HG03342 (cell line): ENCODE measurements around the gene SLC13A4.
"Not testable (repeated sequence)": the region's sequence is repeated elsewhere in the genome, so short reads cannot be mapped to it uniquely, and the experiment has no call there.

Experiments used
- ATAC-seq: cut with Tn5 transposase; IDR thresholded peaks from one replicate; pipeline ENCODE4 v1.9.1; 2021; ENCODE audit warnings: mild to moderate bottlenecking, moderate library complexity; ENCODE audit not compliant: unreplicated experiment

Gene SLC13A4

GRCh38 chr7:135753616-135754413, 25.8 kb upstream of the SLC13A4 start:
- no peak for ATAC-seq

DNA sequence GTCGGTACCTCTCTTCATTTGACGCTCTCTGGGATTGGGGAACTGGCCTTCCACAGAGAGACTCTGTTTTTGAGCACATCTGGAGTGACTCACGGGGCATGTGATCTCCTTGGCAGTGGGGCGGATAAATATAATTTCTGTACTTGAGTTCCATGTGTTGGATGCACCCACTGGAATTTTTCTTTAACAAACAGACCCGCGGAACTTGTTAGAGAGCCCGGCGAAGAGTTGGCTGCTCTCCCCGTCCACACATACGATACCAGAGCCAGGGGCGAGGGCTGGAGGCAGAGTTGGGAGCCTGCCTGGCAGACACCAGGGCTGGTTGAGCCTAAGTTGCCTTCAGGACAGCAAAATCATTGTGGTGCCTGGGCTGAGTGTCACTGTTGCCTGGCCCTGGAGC, 20.8 kb upstream of the SLC13A4 start, which contains the start of gene FAM180A:
FAM180A (minus strand) TSS at position 44 of the 400 bp plus-strand sequence. CDS start 233 bp downstream, outside the sequence.
- ATAC-seq = no peak

GRCh38 chr7:135747366-135747765, 19.4 kb upstream of the SLC13A4 start:
- ATAC-seq = no peak

DNA sequence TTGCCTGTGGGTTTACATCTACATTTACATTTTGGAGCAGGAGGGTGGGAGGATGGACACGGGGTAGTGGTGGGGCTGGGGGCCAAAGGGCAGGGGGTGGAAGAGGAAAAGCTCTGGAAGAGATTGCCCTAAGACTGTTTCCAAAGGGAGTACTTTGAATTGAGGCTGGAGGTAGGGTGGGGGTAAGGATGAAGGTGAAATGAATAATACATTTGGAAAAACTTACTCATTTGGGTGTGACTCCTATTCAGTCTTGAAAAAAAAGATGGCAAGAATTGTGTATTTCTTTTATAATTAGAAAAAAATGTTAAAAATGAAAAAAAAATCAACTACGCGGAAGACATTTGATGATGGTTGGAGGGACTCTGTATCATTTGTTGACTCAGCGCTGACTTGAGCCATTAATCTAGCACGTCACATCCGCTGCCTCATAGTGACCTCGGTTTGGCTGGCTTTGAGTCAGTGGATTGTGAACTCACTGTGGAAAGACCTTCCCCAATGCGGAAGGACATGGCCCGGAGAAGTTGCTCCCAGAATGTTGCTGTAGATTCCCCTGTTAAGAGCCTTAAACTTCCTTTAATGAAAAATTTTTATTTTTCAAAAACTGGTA, 17.8 kb upstream of the SLC13A4 start:
- ATAC-seq = no peak

- no peak for ATAC-seq
Observed at GRCh38 chr7:135744938-135745702, 17.1 kb upstream of the SLC13A4 start.

DNA sequence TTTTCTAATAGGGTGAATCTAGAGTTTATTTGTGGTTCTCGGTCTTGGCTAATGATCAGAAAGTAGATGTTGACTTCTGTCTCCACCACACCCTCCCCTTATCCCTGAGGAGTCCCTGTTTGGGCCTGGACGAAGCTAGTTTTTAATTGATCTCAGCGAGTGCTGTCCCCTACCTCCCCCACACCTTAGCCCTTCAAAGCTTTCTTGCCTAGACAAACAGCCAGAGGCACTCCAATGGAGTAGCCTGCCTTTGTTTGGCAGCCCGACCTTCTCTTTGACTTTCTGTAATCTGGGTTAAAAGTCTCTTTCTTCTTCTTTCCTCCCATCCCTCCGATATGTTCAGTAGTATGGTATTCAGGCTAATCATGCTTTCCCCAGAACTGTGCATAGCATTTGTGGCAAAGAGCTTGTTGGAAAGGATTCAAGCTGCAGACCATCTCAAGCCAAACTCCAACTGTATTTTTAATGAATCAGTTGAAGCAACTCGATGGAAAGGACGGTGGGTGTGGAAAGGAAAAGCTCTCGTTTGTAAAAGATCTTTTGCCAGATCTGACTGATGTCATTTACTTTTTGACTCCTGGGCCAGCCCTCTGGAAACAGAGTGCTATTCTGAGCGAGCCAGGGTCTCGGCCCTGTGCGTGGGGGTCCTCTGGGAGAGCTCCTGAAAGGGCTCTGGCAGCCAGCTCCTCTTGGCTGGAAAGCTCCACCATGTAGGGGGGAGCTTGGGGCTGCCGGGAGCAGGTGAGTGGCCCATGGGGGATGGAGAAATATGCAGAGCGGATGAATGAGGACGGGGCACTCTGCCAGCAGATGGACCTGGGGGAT, 16.1 kb upstream of the SLC13A4 start:
- ATAC-seq = no peak

DNA sequence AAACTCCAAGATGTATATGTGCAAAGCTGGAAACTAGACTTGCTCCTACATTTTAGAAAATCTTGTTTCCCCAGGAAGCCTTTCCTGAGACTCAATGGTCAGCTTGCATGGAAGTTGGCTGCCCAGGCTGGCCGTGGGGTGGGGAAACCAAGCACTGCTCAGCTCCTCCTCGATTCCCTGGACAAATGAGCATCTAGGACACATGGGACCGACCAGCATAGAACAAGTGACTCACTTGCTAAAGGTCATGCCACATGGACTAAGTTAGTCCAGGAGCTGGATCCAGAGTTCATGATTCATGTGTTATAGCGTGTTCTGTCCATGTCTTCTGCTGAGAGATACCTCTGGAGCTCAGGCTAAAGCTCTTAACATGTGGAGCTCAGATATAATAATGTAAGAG, 14.4 kb upstream of the SLC13A4 start:
- ATAC-seq = no peak

DNA sequence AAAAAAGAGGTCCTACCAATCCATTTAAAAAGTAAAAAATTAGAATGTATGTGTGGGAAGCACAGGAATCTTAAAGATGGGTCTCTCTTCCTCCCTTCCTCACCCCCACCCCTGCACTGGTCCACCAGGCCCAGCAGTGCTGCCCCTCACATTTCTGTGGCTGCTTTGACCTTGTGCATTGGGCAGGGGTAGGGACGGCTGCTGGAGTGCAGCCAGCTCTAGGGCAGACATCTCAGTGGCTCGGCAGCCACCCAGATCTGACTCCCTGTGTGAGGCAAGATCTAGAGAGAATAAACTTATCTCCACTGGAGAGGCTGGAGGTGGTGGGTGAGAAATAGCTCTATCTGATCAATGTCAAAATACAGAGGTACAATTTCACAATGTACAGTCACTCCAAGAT, 13.9 kb upstream of the SLC13A4 start:
- ATAC-seq = no peak

GRCh38 chr7:135740889-135741288, 12.9 kb upstream of the SLC13A4 start:
- no peak for ATAC-seq

DNA sequence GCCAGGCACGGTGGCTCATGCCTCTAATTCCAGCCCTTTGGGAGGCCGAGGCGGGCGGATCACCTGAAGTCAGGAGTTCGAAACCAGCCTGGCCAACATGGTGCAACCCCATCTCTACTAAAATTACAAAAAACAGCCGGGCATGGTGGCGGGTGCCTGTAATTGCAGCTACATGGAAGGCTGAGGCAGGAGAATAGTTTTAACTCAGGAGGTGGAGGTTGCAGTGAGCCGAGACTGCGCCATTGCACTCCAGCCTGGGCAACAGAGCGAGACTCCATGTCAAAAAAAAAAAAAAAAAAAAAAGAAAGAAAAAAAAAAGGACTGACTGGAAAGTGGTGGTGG, 9.3 kb upstream of the SLC13A4 start:
- not testable (repeated sequence) for ATAC-seq

- no peak for ATAC-seq
Observed at GRCh38 chr7:135736586-135737305, 8.8 kb upstream of the SLC13A4 start.

DNA sequence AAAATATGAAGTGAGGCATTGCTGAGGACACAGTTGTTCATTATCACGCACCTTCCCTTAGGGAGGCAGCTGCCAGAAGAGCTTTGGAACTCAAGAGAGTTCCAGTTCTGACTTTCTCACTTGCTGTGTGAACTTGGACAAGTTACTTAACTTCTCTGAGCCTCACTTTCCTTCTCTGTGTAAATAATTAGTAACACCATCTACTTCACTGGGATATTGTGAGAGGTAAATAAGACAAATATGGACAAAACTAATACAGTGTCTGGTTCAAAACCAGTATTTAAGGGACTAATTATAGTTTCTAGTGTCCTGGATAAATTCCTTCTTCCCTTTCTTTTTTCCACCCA, 6.3 kb upstream of the SLC13A4 start:
- ATAC-seq = no peak

DNA sequence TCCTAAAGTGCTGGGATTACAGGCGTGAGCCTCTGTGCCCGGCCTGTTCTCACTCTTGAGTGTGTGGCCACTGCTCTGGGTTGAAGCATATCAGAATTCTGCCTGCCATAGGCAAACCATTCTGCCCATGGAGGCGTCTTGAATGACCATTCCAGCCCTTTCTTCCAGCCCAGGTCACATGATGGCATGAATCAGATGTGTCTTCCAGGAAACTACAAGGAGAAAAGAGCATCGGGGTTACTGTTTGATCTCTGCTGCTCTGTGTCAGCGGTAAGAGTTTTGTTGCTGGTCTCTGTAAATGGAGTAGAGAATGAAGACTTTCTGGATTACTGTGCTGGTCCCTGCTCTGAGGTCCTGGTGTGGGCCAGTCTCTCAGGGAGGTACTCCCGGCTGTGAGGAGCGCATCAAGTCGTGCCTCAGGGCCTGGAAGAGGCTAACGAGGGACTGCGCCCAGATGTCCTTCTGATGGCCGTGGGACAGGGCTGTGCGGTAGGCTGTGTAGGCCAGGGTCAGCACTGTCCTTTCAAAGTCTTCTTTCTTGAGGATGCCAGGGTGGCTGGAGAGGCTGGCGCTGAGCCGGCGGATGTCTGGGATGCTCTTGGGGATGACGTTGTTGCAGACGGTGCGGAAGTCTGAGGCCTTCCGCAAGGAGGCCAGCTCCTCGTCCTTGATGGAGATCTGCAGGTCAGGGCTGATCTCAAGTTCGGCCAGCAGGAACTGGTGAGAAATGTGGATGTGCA, 5.8 kb upstream of the SLC13A4 start:
- ATAC-seq = no peak

- ATAC-seq = no peak
Observed at GRCh38 chr7:135731131-135731530, 3.1 kb upstream of the SLC13A4 start.

GRCh38 chr7:135729230-135729629, 1.2 kb upstream of the SLC13A4 start:
- no peak for ATAC-seq

- no peak for ATAC-seq
Observed at GRCh38 chr7:135726911-135727673, 894 bp downstream of the SLC13A4 start.

DNA sequence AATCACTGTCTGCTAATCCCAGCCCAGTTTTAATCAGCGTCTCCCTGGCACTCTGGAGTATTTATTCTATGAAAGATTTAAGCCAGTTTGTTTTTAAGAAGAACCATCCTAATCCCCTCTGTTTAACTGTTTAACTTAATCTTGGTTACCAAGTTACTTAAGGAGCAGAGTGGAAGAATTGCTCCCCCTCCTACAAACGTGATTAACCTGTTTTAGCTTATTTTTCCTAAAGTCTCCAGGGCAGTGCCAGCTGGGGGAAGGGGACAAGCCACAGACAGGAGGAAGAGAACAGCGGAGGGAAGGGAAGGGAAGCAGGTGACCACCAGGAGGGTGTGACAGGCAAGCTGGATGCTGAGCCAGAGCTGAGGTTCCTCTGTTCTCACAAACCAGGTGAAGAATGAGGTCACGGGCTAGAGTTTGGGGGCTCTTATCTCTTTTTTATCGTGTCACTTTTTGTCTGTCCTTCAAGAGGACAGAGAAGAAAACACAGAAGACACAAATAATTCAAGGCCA, 1.7 kb downstream of the SLC13A4 start:
- no peak for ATAC-seq

DNA sequence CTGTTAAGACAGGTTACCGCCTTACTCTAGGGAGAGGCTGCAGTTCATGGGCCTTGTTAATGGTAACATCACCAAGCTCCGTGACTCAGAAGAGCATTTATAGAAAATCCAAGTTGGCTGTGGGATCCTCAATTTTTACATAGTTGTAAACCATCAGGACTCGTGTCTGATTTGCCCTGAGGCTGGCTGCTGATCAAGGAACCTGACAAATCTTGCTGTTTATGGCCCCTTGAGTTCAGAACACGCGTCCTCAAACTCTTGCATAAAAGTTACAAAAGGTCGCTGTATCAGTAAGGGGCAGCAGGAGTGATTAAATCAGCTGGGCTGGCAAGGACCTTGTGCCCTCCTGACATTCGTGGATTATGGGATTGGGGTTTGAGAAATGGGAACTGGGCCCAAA, 4.6 kb downstream of the SLC13A4 start:
- ATAC-seq = no peak
